ENCODE results near the gene MKLN1. TPM values are rescaled to one million over a fixed set of nuclear protein-coding genes. Genes with fewer than 3 reads are reported as not detected.

Gene MKLN1
- total and polyA plus RNA-seq, 3 donors from 2014 or later, result 42.1 to 87.9 (median 82.4) TPM

DNA sequence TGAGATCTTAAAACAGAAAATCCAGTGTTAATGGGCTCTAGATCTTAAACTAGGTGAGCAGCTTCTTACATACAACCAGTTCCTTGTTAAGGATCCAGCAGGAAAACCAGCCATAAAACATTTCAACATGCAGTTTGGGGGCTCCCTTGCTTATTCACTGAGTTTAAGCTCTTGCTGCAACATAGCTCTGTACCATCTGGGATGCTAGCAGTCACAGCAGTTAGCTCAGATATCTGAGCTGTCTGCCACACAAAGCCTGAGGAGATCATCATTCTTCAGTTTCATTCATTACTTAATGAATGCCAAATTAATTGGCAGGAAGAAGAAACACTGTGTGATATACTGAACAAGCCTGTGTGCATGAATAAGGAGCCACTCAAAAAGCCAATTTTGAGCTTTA is 165.9 kb downstream of the MKLN1 start:
- TF ChIP-seq CTCF (IDR thresholded peaks at IDR 0.05) (no peak), POLR2A (IDR thresholded peaks at IDR 0.05) (no peak)
- no peaks in the 10 kb centered on the region for H3K9me3 ChIP-seq
- H3K27ac ChIP-seq, result no peak overlapping the region
- no peaks in the 10 kb centered on the region for H3K4me1 ChIP-seq
- H3K36me3 ChIP-seq (ENCODE audit: low read depth, missing control alignments), result no peaks in the 10 kb centered on the region
- H3K27me3 ChIP-seq, result no peaks in the 10 kb centered on the region
- intact Hi-C loops (cut with DNase I; ENCODE audit: low total_unique reads), result no loop called here
- no peak overlapping the region for H3K4me3 ChIP-seq
- DNase-seq, result no peak

DNA sequence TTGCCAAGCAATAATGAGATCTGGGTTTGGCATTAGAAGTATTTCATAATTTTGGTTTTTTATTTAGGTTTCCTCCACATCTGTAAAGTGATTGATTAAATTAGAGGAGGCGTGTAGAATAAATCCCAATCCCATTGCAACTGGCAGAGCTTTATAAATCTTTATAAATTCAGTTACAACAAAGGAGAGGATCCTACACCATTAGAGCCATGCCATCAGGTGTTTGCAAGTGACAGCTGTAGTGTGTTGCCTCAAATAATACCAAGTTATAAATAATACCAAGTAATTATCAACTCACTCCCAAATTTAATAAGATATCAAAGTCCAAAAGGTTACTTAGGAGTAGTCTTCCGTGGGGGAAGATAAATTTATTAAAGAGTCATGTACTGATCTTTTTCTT is 166.5 kb downstream of the MKLN1 start:
- WGBS, 2 donors, result 83 to 92% methylated on average over 2 of the region's 2 CpGs
- H3K4me3 ChIP-seq, result no peak overlapping the region
- H3K9me3 ChIP-seq, result no peaks in the 10 kb centered on the region
- H3K4me1 ChIP-seq, result no peaks in the 10 kb centered on the region
- H3K36me3 ChIP-seq (ENCODE audit: low read depth, missing control alignments), result no peaks in the 10 kb centered on the region
- no peak overlapping the region for H3K27ac ChIP-seq
- H3K27me3 ChIP-seq, result no peaks in the 10 kb centered on the region
- intact Hi-C loops (cut with DNase I; ENCODE audit: low total_unique reads), result no loop called here
- TF ChIP-seq POLR2A (IDR thresholded peaks at IDR 0.05), result no peak
- no peak for TF ChIP-seq CTCF (IDR thresholded peaks at IDR 0.05)
- DNase-seq, result no peak

GRCh38 chr7:131495669-131496498 is 168.2 kb downstream of the MKLN1 start:
- no peak for DNase-seq
- no peak overlapping the region for H3K4me3 ChIP-seq
- WGBS, 2 donors, result 80 to 82% methylated on average over 7 of the region's 7 CpGs
- H3K27me3 ChIP-seq, result no peaks in the 10 kb centered on the region
- TF ChIP-seq POLR2A (IDR thresholded peaks at IDR 0.05) (no peak), CTCF (IDR thresholded peaks at IDR 0.05) (no peak)
- no peaks in the 10 kb centered on the region for H3K4me1 ChIP-seq
- no peaks in the 10 kb centered on the region for H3K36me3 ChIP-seq (ENCODE audit: low read depth, missing control alignments)
- H3K9me3 ChIP-seq, result no peaks in the 10 kb centered on the region
- H3K27ac ChIP-seq, result no peak overlapping the region
- intact Hi-C loops (cut with DNase I; ENCODE audit: low total_unique reads), result no loop called here

DNA sequence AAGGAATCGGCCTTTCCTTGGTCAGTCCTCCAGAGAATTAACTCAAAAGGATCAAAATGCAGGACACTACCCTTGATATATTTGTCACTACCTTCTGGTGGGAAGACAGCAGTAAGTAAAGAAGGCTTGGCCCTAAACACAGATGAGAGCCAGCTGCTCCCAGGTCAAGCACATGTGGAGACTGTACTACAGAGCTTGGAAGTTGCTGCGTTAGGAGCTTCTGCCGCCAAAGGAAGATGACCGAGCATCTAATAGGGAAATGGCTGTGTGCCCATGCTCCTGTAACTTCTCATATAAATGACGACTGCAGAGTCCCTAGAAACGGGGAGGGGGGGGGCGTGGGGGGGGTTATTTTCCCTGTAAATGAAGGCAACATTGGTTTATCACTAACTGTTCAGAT is 169.8 kb downstream of the MKLN1 start:
- TF ChIP-seq POLR2A (IDR thresholded peaks at IDR 0.05), result no peak
- no peak for TF ChIP-seq CTCF (IDR thresholded peaks at IDR 0.05)
- H3K4me3 ChIP-seq, result no peak overlapping the region
- no peaks in the 10 kb centered on the region for H3K36me3 ChIP-seq (ENCODE audit: low read depth, missing control alignments)
- WGBS, 2 donors, result 43 to 61% methylated on average over 7 of the region's 7 CpGs
- H3K9me3 ChIP-seq, result no peaks in the 10 kb centered on the region
- H3K27me3 ChIP-seq, result no peaks in the 10 kb centered on the region
- H3K27ac ChIP-seq, result no peak overlapping the region
- intact Hi-C loops (cut with DNase I; ENCODE audit: low total_unique reads), result no loop called here
- peaks cover 7% of the 10 kb centered on the region for H3K4me1 ChIP-seq
- peak; percentile 39 for DNase-seq
